CD14-positive monocyte (primary cell): ENCODE data around the gene PI4KA. TPM values are rescaled to one million over a fixed set of nuclear protein-coding genes. Genes with fewer than 3 reads are reported as not detected.

ENCODE experiments used
- DNase-seq, 3 donors: peaks; one replicate each; pipeline ENCODE4 v3.0.0-alpha.2; 2011 to 2022
- H2AFZ ChIP-seq: 2 replicates; pipeline ENCODE4 v1.6.0; 2012; ENCODE audit warnings: mild to moderate bottlenecking, low read depth, low read length, inconsistent platforms; ENCODE audit not compliant: insufficient read depth, poor library complexity, severe bottlenecking
- H3K27ac ChIP-seq, 2 donors: 1 replicate in 1 of 2; 2 replicates in 1 of 2; pipeline ENCODE4 v1.5.1; 2012 to 2013; ENCODE audit warnings: low read length in 2 of 2, control low read depth in 1 of 2, inconsistent platforms in 1 of 2, low read depth in 1 of 2, mild to moderate bottlenecking in 1 of 2
- H3K27me3 ChIP-seq, 2 donors: one replicate each; pipeline versions ENCODE4 v1.6.0 to v1.6.1; 2011 to 2013; ENCODE audit warnings: low read length in 2 of 2; ENCODE audit not compliant: control insufficient read depth in 2 of 2, insufficient read depth in 2 of 2
- H3K36me3 ChIP-seq, 2 donors: replicated peaks in 1 of 2; 1 replicate in 1 of 2; 2 replicates in 1 of 2; pipeline versions ENCODE4 v1.5.1 to v1.6.1; 2012 to 2013; ENCODE audit warnings: low read length in 2 of 2, control low read depth in 1 of 2, inconsistent platforms in 1 of 2, mild to moderate bottlenecking in 1 of 2; ENCODE audit not compliant: insufficient read depth in 2 of 2, control insufficient read depth in 1 of 2
- H3K4me1 ChIP-seq, 2 donors: 1 replicate in 1 of 2; 2 replicates in 1 of 2; pipeline versions ENCODE4 v1.5.1 to v1.6.1; 2012 to 2013; ENCODE audit warnings: low read length in 2 of 2, control low read depth in 1 of 2, inconsistent platforms in 1 of 2, mild to moderate bottlenecking in 1 of 2, moderate library complexity in 1 of 2; ENCODE audit not compliant: insufficient read depth in 2 of 2, control insufficient read depth in 1 of 2
- H3K4me2 ChIP-seq: replicated peaks from 2 replicates; pipeline ENCODE3; 2012; ENCODE audit warnings: low read length, moderate library complexity, mild to moderate bottlenecking; ENCODE audit not compliant: poor library complexity, severe bottlenecking; ENCODE audit errors: extremely low read depth
- H3K4me3 ChIP-seq, 3 experiments: fragments of 200-600 bp in 1 of 3; sonication (generic) in 1 of 3; replicated peaks in 1 of 3; 1 replicate in 2 of 3; 2 replicates in 1 of 3; pipeline ENCODE4 v1.5.1; 2011 to 2013; ENCODE audit warnings: low read length in 3 of 3, mild to moderate bottlenecking in 3 of 3, control low read depth in 2 of 3, low read depth in 2 of 3, inconsistent platforms in 1 of 3, moderate library complexity in 1 of 3
- H3K79me2 ChIP-seq: 2 replicates; pipeline ENCODE4 v1.6.0; 2012; ENCODE audit warnings: mild to moderate bottlenecking, control low read depth, inconsistent platforms, low read length, moderate library complexity; ENCODE audit not compliant: insufficient read depth
- H3K9ac ChIP-seq: 2 replicates; pipeline ENCODE4 v1.6.0; 2017; ENCODE audit warnings: low read length, mild to moderate bottlenecking; ENCODE audit not compliant: insufficient read depth, poor library complexity, severe bottlenecking
- H3K9me3 ChIP-seq, 2 donors: replicated peaks in 1 of 2; 1 replicate in 1 of 2; 2 replicates in 1 of 2; pipeline versions ENCODE4 v1.5.1 to v1.6.1; 2012 to 2013; ENCODE audit warnings: low read length in 2 of 2, control low read depth in 1 of 2; ENCODE audit not compliant: control insufficient read depth in 1 of 2, insufficient read depth in 1 of 2
- H4K20me1 ChIP-seq: 2 replicates; pipeline ENCODE4 v1.6.0; 2012; ENCODE audit warnings: mild to moderate bottlenecking, low read length, control low read depth, moderate library complexity; ENCODE audit not compliant: insufficient read depth
- H3K27ac Mint-ChIP-seq, 7 donors: one replicate each; pipeline ENCODE4 v1.8.0; 2020; ENCODE audit warnings: mild to moderate bottlenecking in 7 of 7, mixed read lengths in 7 of 7, moderate library complexity in 6 of 7, inconsistent platforms in 2 of 7
- H3K27me3 Mint-ChIP-seq, 3 donors: one replicate each; pipeline ENCODE4 v1.8.0; 2021 to 2022; ENCODE audit warnings: low read depth in 3 of 3, mild to moderate bottlenecking in 3 of 3, mixed read lengths in 3 of 3, moderate library complexity in 3 of 3, inconsistent platforms in 1 of 3
- H3K36me3 Mint-ChIP-seq, 2 donors: one replicate each; pipeline ENCODE4 v1.8.0; 2020; ENCODE audit warnings: mixed read lengths in 2 of 2, inconsistent platforms in 1 of 2, mild to moderate bottlenecking in 1 of 2
- H3K4me1 Mint-ChIP-seq: one replicate; pipeline ENCODE4 v1.8.0; 2020; ENCODE audit warnings: mild to moderate bottlenecking, mixed read lengths
- H3K4me3 Mint-ChIP-seq, 2 donors: one replicate each; pipeline ENCODE4 v1.8.0; 2020; ENCODE audit warnings: mild to moderate bottlenecking in 2 of 2, mixed read lengths in 2 of 2, moderate library complexity in 1 of 2
- H3K9me3 Mint-ChIP-seq, 7 donors: one replicate each; pipeline ENCODE4 v1.8.0; 2020 to 2022; ENCODE audit warnings: mixed read lengths in 7 of 7, mild to moderate bottlenecking in 6 of 7, moderate library complexity in 6 of 7, inconsistent platforms in 2 of 7
- CTCF ChIP-seq: fragments of 200-600 bp; IDR thresholded peaks from one replicate; pipeline ENCODE4 v1.8.0; 2022; ENCODE audit warnings: antibody characterized with exemption, mild to moderate bottlenecking
- WGBS: methylation state at CpG from one replicate; pipeline ENCODE4 v1.1.5; 2013; ENCODE audit warnings: missing lambda C conversion rate; ENCODE audit not compliant: insufficient coverage; 5-methylcytosine and 5-hydroxymethylcytosine counted together
- intact Hi-C, 2 donors: fragments of 100-400 bp; cut with micrococcal nuclease; formaldehyde crosslinking; loops; one replicate each; pipeline versions ENCODE4 v1.15.0 to v1.15.1; 2023
- polyA plus RNA-seq, 3 donors: library from polyadenylated mRNA; depleted of rRNA in 1 of 3; unstranded in 2 of 3; stranded (reverse) in 1 of 3; fragments of 300-500 nt in 2 of 3; fragments of >200 nt in 1 of 3; fragmentation: Illumina TruSeq in 2 of 3; gene quantifications; 1 replicate in 2 of 3; 2 replicates in 1 of 3; pipeline ENCODE4 v1.2.3, GENCODE V29; 2012 to 2021

PI4KA gene
- polyA plus RNA-seq, 3 donors, result 22.8 to 74.4 (median 38.2) TPM

DNA sequence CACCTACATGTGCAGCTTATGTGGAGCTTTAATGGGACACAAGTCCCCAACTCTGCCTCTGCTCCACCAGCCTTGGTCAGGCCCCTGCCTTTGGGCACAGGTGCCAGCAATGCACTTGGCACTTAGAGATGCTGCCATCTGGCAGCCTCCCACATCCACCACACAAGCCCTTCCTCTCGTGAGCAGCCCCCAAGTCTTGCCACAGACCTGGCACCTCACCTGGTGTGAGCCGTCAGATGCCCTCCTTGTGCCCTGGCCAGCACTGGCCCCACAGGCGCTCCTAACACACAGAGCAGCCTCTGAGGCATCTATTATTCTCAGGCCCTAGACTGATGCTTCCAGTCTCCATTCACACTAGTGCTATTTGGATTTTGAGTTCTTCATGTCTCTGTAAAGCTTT lies 109.2 kb downstream of the PI4KA start:
- Histone ChIP-seq H3K36me3 (peaks cover 82 to 89% of the 10 kb centered on the region in 2 donors), H4K20me1 (no peaks in the 10 kb centered on the region), H3K4me1 (peaks cover 19 to 20% of the 10 kb centered on the region in 2 donors), H3K9me3 (no peaks in the 10 kb centered on the region), H3K4me3 (no peak overlapping the region), H2AFZ (no peak overlapping the region), H3K27ac (peak overlapping the region in 1 of 2 donors; percentile 43), H3K9ac (no peak overlapping the region), H3K4me2 (no peak overlapping the region), H3K79me2 (no peaks in the 10 kb centered on the region), H3K27me3 (no peaks in the 10 kb centered on the region)
- no peak for DNase-seq
- TF ChIP-seq CTCF, result no peak
- Mint-ChIP-seq H3K27me3 (peaks cover 0 to 2% (median 0%) of the 10 kb centered on the region in 3 donors), H3K27ac (peak overlapping the region in 6 of 7 donors; percentile 20 to 78 (median 66)), H3K9me3 (no peaks in the 10 kb centered on the region), H3K36me3 (peaks cover 79 to 93% of the 10 kb centered on the region in 2 donors), H3K4me1 (peaks cover 28% of the 10 kb centered on the region), H3K4me3 (no peak overlapping the region)
- intact Hi-C loops, result no loop called here
- 80% methylated on average over 1 of the region's 3 CpGs for WGBS

DNA sequence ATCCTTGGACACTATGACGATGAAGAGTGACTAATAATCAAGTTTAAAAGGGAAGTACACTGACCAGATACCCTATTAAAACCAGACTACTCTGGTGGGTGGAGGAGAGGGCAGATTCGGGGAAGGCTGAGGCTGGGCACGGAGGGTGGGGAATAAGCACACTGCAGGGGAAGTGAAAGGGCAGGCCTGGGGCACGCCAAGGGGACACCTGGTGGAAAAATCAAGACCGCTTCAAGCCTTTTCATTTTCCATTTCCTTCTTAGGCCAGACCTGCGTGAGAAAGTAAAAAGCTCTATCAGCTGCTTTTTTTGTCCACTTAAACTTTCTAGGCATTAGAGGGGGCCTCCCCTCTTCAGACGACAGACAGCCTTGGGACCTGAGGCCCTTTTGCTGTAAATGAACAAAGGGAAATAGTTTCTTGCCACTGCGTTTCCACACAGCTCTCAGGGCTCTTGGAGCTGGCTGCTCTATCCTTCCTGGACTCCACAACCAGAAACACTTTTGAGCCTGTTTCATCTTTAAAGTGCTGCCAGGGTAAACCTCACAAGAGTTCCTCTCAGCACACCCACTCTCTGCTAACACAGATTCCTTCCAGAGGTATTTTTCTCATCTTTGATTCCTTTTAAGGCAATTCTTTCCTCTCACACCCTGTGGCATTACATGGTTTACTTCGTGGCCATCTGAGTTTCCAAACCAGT lies 109.7 kb downstream of the PI4KA start:
- H3K79me2 ChIP-seq, result no peaks in the 10 kb centered on the region
- H3K9me3 ChIP-seq, result no peaks in the 10 kb centered on the region
- H3K9ac ChIP-seq, result no peak overlapping the region
- H3K4me1 ChIP-seq, result peaks cover 19 to 20% of the 10 kb centered on the region in 2 donors
- Mint-ChIP-seq H3K9me3 (no peaks in the 10 kb centered on the region), H3K27me3 (peaks cover 0 to 2% (median 0%) of the 10 kb centered on the region in 3 donors), H3K4me3 (no peak overlapping the region), H3K4me1 (peaks cover 28% of the 10 kb centered on the region), H3K27ac (peak overlapping the region; percentile 20 to 78 (median 57)), H3K36me3 (peaks cover 79 to 93% of the 10 kb centered on the region in 2 donors)
- TF ChIP-seq CTCF, result no peak
- intact Hi-C loops, result no loop called here
- H3K4me3 ChIP-seq, result no peak overlapping the region
- peak; percentile 9 to 54 (median 9) for DNase-seq
- WGBS, result 61% methylated on average over 2 of the region's 9 CpGs
- no peak overlapping the region for H3K4me2 ChIP-seq
- H3K36me3 ChIP-seq, result peaks cover 82 to 90% of the 10 kb centered on the region in 2 donors
- H4K20me1 ChIP-seq, result no peaks in the 10 kb centered on the region
- H2AFZ ChIP-seq, result no peak overlapping the region
- no peaks in the 10 kb centered on the region for H3K27me3 ChIP-seq
- H3K27ac ChIP-seq, result peak overlapping the region in 1 of 2 donors; percentile 43
